Effector memory CD8-positive, alpha-beta T cell (primary cell): ENCODE data around the gene CCDC195.
"Not testable (repeated sequence)": the region's sequence is repeated elsewhere in the genome, so short reads cannot be mapped to it uniquely, and the experiment has no call there.

Experiments used
- ATAC-seq: fragments of 150-1000 bp; cut with Tn5 transposase; replicated peaks from 2 replicates; pipeline ENCODE4 v1.10.0; 2021; ENCODE audit warnings: mild to moderate bottlenecking, moderate library complexity
- DNase-seq, 3 experiments: peaks; one replicate each; pipeline ENCODE4 v3.0.0; 2021
- H3K27ac Mint-ChIP-seq, 2 donors: one replicate each; pipeline ENCODE4 v1.8.0; 2022; ENCODE audit warnings: mild to moderate bottlenecking in 2 of 2, mixed read lengths in 2 of 2, moderate library complexity in 2 of 2
- H3K27me3 Mint-ChIP-seq, 2 donors: one replicate each; pipeline ENCODE4 v1.8.0; 2022; ENCODE audit warnings: mixed read lengths in 2 of 2
- H3K36me3 Mint-ChIP-seq: one replicate; pipeline ENCODE4 v1.8.0; 2022; ENCODE audit warnings: mild to moderate bottlenecking, moderate library complexity, mixed read lengths; ENCODE audit not compliant: insufficient read depth
- H3K4me1 Mint-ChIP-seq, 2 donors: one replicate each; pipeline ENCODE4 v1.8.0; 2022; ENCODE audit warnings: low read depth in 2 of 2, mixed read lengths in 2 of 2
- H3K4me3 Mint-ChIP-seq, 2 donors: one replicate each; pipeline ENCODE4 v1.8.0; 2022; ENCODE audit warnings: mild to moderate bottlenecking in 2 of 2, mixed read lengths in 2 of 2, moderate library complexity in 2 of 2
- H3K9me3 Mint-ChIP-seq, 2 donors: one replicate each; pipeline ENCODE4 v1.8.0; 2022; ENCODE audit warnings: mixed read lengths in 2 of 2

CCDC195 gene

DNA sequence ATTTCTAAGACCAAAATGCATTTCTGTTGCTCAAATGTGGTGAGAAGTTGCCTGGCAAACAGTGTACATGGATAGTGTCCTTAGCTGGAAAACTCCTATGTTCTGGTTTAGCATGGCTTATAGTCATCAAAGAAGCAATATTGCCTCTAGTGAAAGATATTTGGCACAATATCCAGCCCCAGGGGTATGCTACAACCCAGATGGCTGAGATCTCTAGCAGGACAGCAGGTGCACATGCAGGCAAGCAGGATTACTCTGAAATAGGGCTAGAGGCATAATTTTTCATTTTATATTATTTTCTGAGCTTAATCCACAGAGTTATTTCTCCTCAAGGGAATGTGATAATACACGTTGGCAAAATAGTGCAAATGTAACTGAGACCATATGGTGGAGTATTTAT lies 34.0 kb downstream of the CCDC195 start:
- Mint-ChIP-seq H3K4me3 (no peak overlapping the region), H3K36me3 (no peaks in the 10 kb centered on the region), H3K27ac (no peak overlapping the region), H3K27me3 (peaks cover 9 to 11% of the 10 kb centered on the region in 2 donors), H3K4me1 (no peaks in the 10 kb centered on the region), H3K9me3 (no peaks in the 10 kb centered on the region)
- DNase-seq, result no peak
- ATAC-seq, result no peak

DNA sequence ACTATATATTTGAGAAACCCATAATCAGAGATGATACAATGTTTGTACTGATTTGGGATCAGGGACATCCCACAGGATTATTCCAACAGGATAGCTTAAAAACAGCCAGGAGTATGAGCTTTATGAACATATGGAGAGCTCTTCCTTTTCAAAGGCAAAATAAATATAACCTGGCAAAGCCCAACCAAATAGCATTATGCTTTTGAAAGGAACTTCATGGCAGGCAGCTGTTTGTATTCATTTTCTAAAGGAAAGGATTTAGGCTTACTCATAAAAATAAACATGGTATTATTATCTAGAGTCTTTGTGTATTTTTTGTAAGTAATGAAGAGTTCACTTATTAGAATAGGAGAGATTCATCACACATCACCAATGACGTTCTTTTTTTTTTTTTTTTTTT lies 44.4 kb downstream of the CCDC195 start:
- Mint-ChIP-seq H3K36me3 (no peaks in the 10 kb centered on the region), H3K4me3 (no peak overlapping the region), H3K4me1 (no peaks in the 10 kb centered on the region), H3K9me3 (no peaks in the 10 kb centered on the region), H3K27ac (no peak overlapping the region), H3K27me3 (peaks cover 0 to 12% of the 10 kb centered on the region in 2 donors)
- ATAC-seq, result no peak
- DNase-seq, result no peak

DNA sequence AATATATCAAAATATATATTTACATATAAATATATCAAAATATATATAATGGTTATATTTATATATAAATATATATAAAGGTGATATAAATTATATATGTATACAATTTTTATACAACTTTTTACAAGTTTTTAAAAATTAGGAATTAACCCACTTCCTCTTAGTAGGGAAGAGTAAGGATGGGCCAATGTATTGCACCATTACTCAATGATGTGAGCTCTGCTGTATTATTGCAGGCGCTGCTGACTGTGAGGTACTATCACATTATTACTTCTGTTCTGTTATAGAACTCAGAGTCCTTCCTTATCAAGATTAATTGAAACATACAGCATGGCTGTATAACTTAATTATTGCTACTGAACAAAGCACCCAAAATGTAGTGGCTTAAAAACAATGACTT lies 46.0 kb downstream of the CCDC195 start:
- ATAC-seq (no peak), DNase-seq (no peak)
- Mint-ChIP-seq H3K9me3 (no peaks in the 10 kb centered on the region), H3K4me1 (no peaks in the 10 kb centered on the region), H3K27ac (no peak overlapping the region), H3K4me3 (no peak overlapping the region), H3K36me3 (no peaks in the 10 kb centered on the region), H3K27me3 (peaks cover 0 to 12% of the 10 kb centered on the region in 2 donors)

DNA sequence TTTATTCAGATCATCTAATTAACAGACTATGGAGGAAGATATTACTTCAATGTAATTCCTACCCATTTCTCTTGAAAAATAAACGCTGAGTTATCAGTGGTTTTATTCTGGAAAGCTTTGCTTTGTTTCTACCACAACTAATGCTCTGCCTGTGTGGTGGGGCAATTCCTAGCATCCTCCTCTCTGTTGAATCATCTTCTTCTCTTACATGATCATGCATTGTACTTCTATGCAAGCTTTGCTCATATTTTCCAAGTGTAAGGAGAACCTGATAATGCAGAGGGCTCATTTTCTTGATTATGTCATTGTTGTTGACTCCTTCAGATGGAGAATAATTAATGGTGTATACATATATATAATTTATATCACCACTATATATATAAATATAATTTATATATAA lies 46.7 kb downstream of the CCDC195 start:
- H3K4me1 Mint-ChIP-seq, result no peaks in the 10 kb centered on the region
- no peak overlapping the region for H3K4me3 Mint-ChIP-seq
- no peaks in the 10 kb centered on the region for H3K9me3 Mint-ChIP-seq
- H3K27me3 Mint-ChIP-seq, result peaks cover 0 to 12% of the 10 kb centered on the region in 2 donors
- no peak for ATAC-seq
- H3K27ac Mint-ChIP-seq, result no peak overlapping the region
- H3K36me3 Mint-ChIP-seq, result no peaks in the 10 kb centered on the region
- DNase-seq, result no peak

DNA sequence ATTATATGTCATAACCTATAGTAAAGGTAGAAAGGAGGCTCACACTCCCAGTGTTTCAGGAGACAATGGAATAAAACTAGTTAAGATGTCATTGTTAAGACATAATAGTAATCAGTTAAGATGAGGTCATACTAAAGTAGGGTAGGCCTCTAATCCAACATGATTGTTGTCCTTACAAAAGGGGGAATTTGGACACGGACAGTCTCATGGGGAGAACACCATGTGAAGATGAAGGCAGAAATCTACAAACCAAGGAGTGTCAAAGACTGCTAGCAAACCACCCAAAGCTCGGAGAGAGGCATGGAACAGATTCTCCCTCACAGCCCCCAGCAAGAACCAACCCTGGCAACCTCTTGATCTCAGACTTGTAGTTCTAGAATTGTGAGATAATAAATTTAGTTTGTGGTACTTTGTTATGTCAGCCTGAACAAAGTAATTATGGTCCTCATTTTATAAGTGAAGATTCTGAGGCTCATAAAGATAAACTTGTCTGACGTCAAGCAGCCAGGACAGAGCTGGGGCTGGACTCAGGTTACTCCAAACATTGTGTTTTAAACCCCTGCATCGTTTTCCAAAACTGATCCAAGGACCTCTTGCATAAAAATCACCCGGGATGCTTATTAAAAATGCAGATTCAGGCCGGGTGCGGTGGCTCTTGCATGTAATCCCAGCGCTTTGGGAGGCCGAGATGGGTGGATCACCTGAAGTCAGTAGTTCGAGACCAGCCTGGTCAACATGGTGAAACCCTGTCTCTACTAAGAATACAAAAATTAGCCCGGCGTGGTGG lies 47.8 kb downstream of the CCDC195 start:
- no peaks in the 10 kb centered on the region for H3K4me1 Mint-ChIP-seq
- peaks cover 5% of the 10 kb centered on the region in 2 donors for H3K27me3 Mint-ChIP-seq
- no peak for ATAC-seq

DNA sequence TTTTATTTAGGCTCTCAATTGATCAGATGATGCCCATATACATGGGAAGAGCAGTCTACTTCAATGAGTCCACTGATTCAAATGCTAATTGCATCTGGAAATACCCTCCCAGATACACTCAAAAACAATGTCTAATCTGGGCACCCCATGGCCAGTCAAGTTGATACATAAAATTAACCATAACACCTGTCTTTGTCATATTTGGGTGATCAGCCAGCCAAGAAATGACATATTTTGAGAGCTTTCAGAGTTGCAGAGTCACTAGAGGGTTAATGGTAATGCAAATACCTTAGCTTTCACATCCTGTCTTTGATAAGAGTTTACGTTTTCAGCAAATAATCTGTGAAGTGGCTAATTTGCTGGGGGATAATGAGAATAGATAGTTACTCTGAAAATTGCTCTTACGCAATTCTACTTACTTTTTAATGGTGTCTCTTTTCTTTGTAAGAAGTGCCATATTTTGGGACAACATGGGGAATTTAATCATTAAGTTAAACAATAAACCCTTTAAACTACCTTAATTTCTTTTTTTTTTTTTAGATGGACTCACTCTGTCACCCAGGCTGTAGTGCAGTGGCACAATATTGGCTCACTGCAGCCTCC lies 49.1 kb downstream of the CCDC195 start:
- Mint-ChIP-seq H3K4me3 (no peak overlapping the region), H3K27me3 (peaks cover 9 to 18% of the 10 kb centered on the region in 2 donors), H3K9me3 (peaks cover 2 to 7% of the 10 kb centered on the region in 2 donors), H3K36me3 (no peaks in the 10 kb centered on the region), H3K27ac (no peak overlapping the region), H3K4me1 (no peaks in the 10 kb centered on the region)
- ATAC-seq, result no peak
- no peak for DNase-seq

More for the DNA sequence above, 47.8 kb downstream of the CCDC195 start:
- Mint-ChIP-seq H3K9me3 (peaks cover 2 to 4% of the 10 kb centered on the region in 2 donors), H3K27ac (no peak overlapping the region), H3K4me3 (no peak overlapping the region), H3K36me3 (no peaks in the 10 kb centered on the region)
- no peak for DNase-seq

DNA sequence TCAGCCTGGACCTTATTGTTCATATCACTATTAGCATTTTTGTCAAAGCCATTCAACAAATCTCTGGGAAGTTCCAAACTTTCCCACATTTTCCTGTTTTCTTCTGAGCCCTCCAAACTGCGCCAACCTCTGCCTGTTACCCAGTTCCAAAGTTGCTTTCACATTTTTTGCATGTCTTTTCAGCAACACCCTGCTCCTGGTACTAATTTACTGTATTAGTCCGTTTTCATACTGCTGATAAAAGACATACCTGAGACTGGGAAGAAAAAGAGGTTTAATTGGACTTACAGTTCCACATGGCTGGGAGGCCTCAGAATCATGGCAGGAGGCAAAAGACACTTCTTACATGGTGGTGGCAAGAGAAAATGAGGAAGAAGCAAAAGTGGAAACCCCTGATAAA lies 52.8 kb downstream of the CCDC195 start:
- H3K4me1 Mint-ChIP-seq, H3K36me3 Mint-ChIP-seq, DNase-seq, H3K27ac Mint-ChIP-seq, H3K9me3 Mint-ChIP-seq, H3K4me3 Mint-ChIP-seq, ATAC-seq: not testable (repeated sequence)
- H3K27me3 Mint-ChIP-seq, result peaks cover 18 to 27% of the 10 kb centered on the region in 2 donors

DNA sequence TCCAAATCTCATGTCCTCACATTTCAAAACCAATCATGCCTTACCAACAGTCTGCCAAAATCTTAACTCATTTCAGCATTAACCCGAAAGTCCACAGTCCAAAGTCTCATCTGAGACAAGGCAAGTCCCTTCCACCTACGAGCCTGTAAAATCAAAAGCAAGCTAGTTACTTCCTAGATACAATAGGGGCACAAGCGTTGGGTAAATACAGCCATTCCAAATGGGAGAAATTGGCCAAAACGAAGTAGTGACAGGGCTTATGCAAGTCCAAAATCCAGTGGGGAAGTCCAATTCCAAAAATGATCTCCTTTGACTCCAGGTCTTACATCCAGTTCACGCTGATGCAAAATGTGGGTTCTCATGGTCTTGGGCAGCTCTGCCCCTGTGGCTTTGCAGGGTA lies 54.5 kb downstream of the CCDC195 start:
- H3K27me3 Mint-ChIP-seq, result peaks cover 18 to 42% of the 10 kb centered on the region in 2 donors
- H3K9me3 Mint-ChIP-seq, DNase-seq, H3K27ac Mint-ChIP-seq, H3K4me3 Mint-ChIP-seq, H3K36me3 Mint-ChIP-seq, ATAC-seq, H3K4me1 Mint-ChIP-seq: not testable (repeated sequence)

DNA sequence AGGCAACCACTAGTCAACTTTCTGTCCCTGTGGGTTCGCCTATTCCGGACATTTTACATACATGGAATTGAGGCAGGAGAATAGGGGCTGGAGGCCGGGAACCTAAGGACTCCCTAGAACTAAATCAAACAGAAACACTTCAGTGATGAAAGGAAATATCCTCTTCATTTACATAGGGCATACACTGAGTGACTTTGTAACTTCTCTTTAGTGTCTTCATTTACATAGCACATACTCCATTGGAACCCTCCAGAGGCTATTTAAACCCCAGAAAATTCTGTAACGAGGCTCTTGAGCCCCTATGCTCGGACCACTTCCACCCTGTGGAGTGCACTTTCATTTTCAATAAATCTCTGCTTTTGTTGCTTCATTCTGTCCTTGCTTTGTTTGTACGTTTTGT lies 56.5 kb downstream of the CCDC195 start:
- ATAC-seq (no peak), DNase-seq (no peak)
- no peaks in the 10 kb centered on the region for H3K36me3 Mint-ChIP-seq
- H3K27ac Mint-ChIP-seq, result no peak overlapping the region
- peaks cover 0 to 4% of the 10 kb centered on the region in 2 donors for H3K4me1 Mint-ChIP-seq
- H3K27me3 Mint-ChIP-seq, result peaks cover 18 to 44% of the 10 kb centered on the region in 2 donors
- H3K4me3 Mint-ChIP-seq, result no peak overlapping the region
- H3K9me3 Mint-ChIP-seq, result peaks cover 2 to 7% of the 10 kb centered on the region in 2 donors

DNA sequence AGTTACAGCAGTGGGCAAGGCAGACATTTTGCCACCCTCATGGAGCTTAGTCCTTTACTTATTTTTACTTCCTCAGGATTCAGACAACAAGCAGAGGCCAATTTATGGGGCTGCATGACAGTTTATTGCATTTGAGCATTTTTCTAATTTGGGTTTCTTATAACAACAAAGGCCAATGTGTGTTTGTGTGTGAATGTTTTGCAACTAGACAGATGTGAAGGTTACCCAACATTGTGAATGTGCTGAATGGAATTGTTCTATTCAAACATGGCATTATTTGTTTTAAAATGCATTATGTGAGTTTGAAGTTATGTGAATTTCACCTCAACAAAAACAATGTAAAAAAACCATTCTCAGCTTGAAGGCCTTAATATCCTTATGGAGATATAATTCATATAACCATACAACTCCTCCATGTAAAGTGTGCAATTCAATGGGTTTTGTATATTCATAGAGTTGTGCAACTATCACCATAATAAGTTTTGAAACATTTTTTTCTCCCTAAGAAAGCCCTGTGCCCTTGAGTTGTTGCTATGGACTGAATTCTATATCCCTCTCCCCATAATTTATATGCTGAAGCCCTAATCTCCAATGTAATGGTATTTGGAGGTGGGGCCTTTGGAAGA lies 57.3 kb downstream of the CCDC195 start:
- no peak for ATAC-seq
- no peak overlapping the region for H3K27ac Mint-ChIP-seq
- peaks cover 18 to 44% of the 10 kb centered on the region in 2 donors for H3K27me3 Mint-ChIP-seq
- no peaks in the 10 kb centered on the region for H3K36me3 Mint-ChIP-seq
- H3K9me3 Mint-ChIP-seq, result peaks cover 2 to 7% of the 10 kb centered on the region in 2 donors
- peaks cover 0 to 4% of the 10 kb centered on the region in 2 donors for H3K4me1 Mint-ChIP-seq
- no peak for DNase-seq
- H3K4me3 Mint-ChIP-seq, result no peak overlapping the region

DNA sequence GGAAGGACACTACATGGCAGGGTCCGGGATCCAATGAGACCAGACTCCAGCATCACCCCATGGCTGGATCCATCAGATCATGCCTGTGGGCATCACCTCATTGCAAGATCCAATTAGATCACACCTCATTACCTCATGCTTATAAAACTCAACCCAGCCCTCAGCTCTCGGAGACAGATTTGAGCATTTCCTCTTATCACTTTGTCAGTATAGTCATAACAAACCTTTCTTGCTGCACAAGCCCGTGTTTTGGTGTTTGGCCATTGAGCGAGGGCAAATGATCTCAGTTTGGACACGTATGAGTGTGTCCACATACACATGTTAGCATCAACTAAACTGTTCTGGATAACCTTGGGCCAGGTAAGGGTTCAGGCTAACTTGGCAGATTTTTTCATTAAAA lies 58.8 kb downstream of the CCDC195 start:
- Mint-ChIP-seq H3K27ac (no peak overlapping the region), H3K27me3 (peaks cover 18 to 29% of the 10 kb centered on the region in 2 donors), H3K4me1 (peaks cover 0 to 4% of the 10 kb centered on the region in 2 donors), H3K36me3 (no peaks in the 10 kb centered on the region), H3K4me3 (no peak overlapping the region), H3K9me3 (no peaks in the 10 kb centered on the region)
- DNase-seq (no peak), ATAC-seq (no peak)

DNA sequence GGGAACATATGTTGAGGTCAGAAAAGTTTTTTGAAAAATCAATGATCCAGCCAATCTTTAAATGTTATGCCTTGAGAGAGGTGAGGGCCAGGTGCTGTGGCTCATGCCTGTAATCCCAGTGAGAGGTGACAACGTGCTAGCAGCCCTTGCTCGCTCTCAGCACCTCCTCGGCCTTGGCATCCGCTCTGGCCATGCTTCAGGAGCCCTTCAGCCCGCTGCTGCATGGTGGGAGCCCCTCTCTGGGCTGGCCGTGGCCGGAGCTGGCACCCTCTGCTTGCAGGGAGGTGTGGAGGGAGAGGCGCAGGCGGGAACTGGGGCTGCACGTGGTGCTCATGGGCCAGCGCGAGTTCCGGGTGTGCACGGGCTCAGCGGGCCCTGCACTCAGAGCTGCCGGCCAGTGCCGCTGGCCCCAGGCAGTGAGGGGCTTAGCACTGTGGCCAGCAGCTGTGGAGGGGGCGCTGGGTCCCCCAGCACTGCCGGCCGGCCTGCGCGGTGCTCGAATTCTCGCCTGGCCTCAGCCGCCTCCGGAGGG lies 61.1 kb downstream of the CCDC195 start:
- no peak for DNase-seq
- H3K9me3 Mint-ChIP-seq, result no peaks in the 10 kb centered on the region
- H3K4me3 Mint-ChIP-seq, result no peak overlapping the region
- peaks cover 0 to 17% of the 10 kb centered on the region in 2 donors for H3K27me3 Mint-ChIP-seq
- H3K4me1 Mint-ChIP-seq, result peaks cover 0 to 4% of the 10 kb centered on the region in 2 donors
- H3K36me3 Mint-ChIP-seq, result no peaks in the 10 kb centered on the region
- H3K27ac Mint-ChIP-seq, result no peak overlapping the region
- ATAC-seq, result no peak
